Ectodermal cell (in vitro differentiated cells): ENCODE data around the gene DLGAP5.

Source experiments
- H3K27ac ChIP-seq: 2 replicates; pipeline ENCODE4 v1.7.0; 2013; ENCODE audit warnings: mild to moderate bottlenecking, low read depth, low read length; ENCODE audit not compliant: insufficient read depth, poor library complexity, severe bottlenecking
- H3K27me3 ChIP-seq: 2 replicates; pipeline ENCODE4 v1.7.0; 2013; ENCODE audit warnings: mild to moderate bottlenecking, low read length; ENCODE audit not compliant: insufficient read depth, control insufficient read depth, poor library complexity, severe bottlenecking
- H3K36me3 ChIP-seq: one replicate; pipeline ENCODE4 v1.7.0; 2013; ENCODE audit warnings: low read length; ENCODE audit not compliant: control insufficient read depth, insufficient read depth
- H3K4me1 ChIP-seq: one replicate; pipeline ENCODE4 v1.7.0; 2013; ENCODE audit warnings: low read length; ENCODE audit not compliant: control insufficient read depth, insufficient read depth
- H3K4me3 ChIP-seq: 2 replicates; pipeline ENCODE4 v1.7.0; 2013; ENCODE audit warnings: low read depth, low read length, control low read depth; ENCODE audit not compliant: insufficient read depth
- H3K9me3 ChIP-seq: 2 replicates; pipeline ENCODE4 v1.7.0; 2013; ENCODE audit warnings: mild to moderate bottlenecking, low read length, moderate library complexity; ENCODE audit not compliant: control insufficient read depth
- WGBS, 2 experiments: methylation state at CpG; one replicate each; pipeline ENCODE4 v1.1.7; 2013; ENCODE audit warnings: missing lambda C conversion rate in 2 of 2; 5-methylcytosine and 5-hydroxymethylcytosine counted together

DLGAP5 gene

DNA sequence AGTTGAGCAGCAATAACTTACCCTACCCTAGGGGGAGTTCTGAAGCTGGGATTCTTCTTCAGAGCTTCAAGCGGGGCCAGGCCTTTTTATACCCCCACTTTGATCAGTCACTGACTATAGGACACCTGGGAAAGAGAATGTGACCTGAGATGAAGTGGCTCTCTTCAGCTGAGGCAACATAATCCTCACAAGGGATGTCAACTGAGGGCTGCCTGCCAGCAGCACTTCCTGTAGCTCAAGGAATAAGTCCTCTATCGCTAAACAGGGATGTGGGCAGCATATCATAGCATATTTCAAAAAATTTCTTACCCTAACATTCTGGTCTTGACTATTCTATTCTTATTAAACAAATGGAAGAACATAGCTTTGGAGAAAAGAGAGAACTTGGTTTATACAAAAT is 45.0 kb downstream of the DLGAP5 start:
- H3K4me3 ChIP-seq: no peak overlapping the region
- no peaks in the 10 kb centered on the region for H3K9me3 ChIP-seq
- no peaks in the 10 kb centered on the region for H3K4me1 ChIP-seq
- H3K36me3 ChIP-seq: peaks cover 31% of the 10 kb centered on the region
- 97 to 100% methylated on average over 2 of the region's 2 CpGs for WGBS, 2 experiments
- H3K27ac ChIP-seq: no peak overlapping the region
- no peaks in the 10 kb centered on the region for H3K27me3 ChIP-seq

GRCh38 chr14:55142466-55142865 is 48.9 kb downstream of the DLGAP5 start:
- Histone ChIP-seq H3K27ac (no peak overlapping the region), H3K9me3 (no peaks in the 10 kb centered on the region), H3K27me3 (no peaks in the 10 kb centered on the region), H3K36me3 (peaks cover 14% of the 10 kb centered on the region), H3K4me3 (no peak overlapping the region), H3K4me1 (no peaks in the 10 kb centered on the region)
- WGBS, 2 experiments: 91 to 100% methylated on average over 1 of the region's 2 CpGs

DNA sequence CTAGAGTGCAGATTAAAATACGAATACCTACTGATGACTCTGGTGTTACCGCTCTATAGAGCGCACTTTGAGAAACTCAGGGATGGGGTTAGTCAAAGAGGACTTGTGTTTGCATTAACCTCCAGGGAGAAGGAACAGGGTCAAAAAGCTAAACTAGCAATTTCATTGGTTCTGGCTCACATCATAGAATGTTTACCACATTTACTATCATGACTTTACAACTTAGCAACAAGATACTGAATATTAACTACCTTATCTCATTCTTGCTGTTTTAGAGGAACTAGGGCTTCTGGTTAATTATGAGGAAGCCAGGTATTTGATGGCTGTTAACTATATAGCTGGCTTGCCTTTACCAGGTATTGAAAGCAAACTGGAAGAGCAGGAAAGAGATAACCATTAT is 49.6 kb downstream of the DLGAP5 start:
- 98% methylated on average over 3 of the region's 3 CpGs for WGBS, 2 experiments
- H3K27ac ChIP-seq: no peak overlapping the region
- H3K4me1 ChIP-seq: no peaks in the 10 kb centered on the region
- peaks cover 10% of the 10 kb centered on the region for H3K36me3 ChIP-seq
- H3K9me3 ChIP-seq: no peaks in the 10 kb centered on the region
- H3K27me3 ChIP-seq: no peaks in the 10 kb centered on the region
- no peak overlapping the region for H3K4me3 ChIP-seq

DNA sequence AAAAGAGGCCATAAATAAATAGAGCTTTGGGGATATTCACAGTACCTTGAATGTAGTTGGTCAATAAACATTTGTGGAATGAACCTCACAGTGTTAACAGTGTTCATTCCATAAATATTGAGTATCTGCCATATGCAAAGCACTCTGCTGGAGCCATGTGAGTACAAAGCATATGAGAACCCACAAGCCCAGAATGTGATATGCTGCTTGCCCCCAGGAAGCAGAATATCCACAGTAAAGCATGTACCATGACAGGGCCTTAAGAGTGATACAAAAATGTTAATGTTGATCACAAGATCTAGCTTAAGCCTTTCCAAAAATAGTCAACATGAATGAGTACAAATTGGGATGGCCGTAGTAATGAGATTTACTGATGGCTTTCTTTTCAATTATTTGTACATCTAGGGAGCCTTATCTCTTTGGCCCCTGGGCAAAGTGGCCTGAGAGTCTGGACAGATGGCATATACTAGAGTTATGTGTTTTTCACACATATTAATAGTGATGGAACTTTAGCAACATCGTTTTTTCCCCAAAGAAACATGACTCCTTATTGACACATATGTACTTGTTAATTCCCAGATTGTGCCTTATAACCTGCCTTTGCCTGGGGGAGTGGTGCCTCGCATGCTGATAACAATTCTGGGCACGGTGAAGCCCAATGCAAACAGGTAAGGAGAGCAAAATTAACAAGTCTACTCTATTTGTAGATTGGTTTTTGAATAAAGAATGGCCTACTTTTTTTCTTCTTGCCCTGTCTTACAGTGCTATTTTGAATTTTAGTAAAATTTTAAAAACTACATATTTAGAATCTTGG is 51.5 kb downstream of the DLGAP5 start:
- Histone ChIP-seq H3K9me3 (no peaks in the 10 kb centered on the region), H3K27ac (no peak overlapping the region), H3K4me1 (no peaks in the 10 kb centered on the region), H3K36me3 (peaks cover 7% of the 10 kb centered on the region), H3K27me3 (no peaks in the 10 kb centered on the region), H3K4me3 (no peak overlapping the region)
- WGBS, 2 experiments: 93 to 96% methylated on average over 4 of the region's 4 CpGs

GRCh38 chr14:55139141-55139540 is 52.2 kb downstream of the DLGAP5 start:
- H3K36me3 ChIP-seq: no peaks in the 10 kb centered on the region

GRCh38 chr14:55138091-55138490 is 53.3 kb downstream of the DLGAP5 start:
- Histone ChIP-seq H3K4me1 (no peaks in the 10 kb centered on the region), H3K4me3 (no peak overlapping the region), H3K9me3 (no peaks in the 10 kb centered on the region), H3K36me3 (no peaks in the 10 kb centered on the region), H3K27me3 (no peaks in the 10 kb centered on the region), H3K27ac (no peak overlapping the region)
- WGBS, 2 experiments: 87 to 88% methylated on average over 7 of the region's 7 CpGs

More at GRCh38 chr14:55139141-55139540, 52.2 kb downstream of the DLGAP5 start:
- Histone ChIP-seq H3K9me3 (no peaks in the 10 kb centered on the region), H3K27ac (no peak overlapping the region), H3K27me3 (no peaks in the 10 kb centered on the region), H3K4me1 (no peaks in the 10 kb centered on the region), H3K4me3 (no peak overlapping the region)

GRCh38 chr14:55136885-55137786 is 54.2 kb downstream of the DLGAP5 start:
- no peak overlapping the region for H3K4me3 ChIP-seq
- WGBS, 2 experiments: 92 to 94% methylated on average over 12 of the region's 12 CpGs

GRCh38 chr14:55136241-55136640 is 55.1 kb downstream of the DLGAP5 start:
- WGBS, 2 experiments: 97 to 100% methylated on average over 2 to 3 of the region's 3 CpGs
- H3K36me3 ChIP-seq: no peaks in the 10 kb centered on the region
- H3K4me3 ChIP-seq: no peak overlapping the region
- peaks cover 7% of the 10 kb centered on the region for H3K27me3 ChIP-seq
- H3K9me3 ChIP-seq: no peaks in the 10 kb centered on the region
- H3K4me1 ChIP-seq: no peaks in the 10 kb centered on the region
- H3K27ac ChIP-seq: no peak overlapping the region

More at GRCh38 chr14:55136885-55137786, 54.2 kb downstream of the DLGAP5 start:
- no peaks in the 10 kb centered on the region for H3K4me1 ChIP-seq
- no peaks in the 10 kb centered on the region for H3K36me3 ChIP-seq
- H3K27ac ChIP-seq: no peak overlapping the region
- H3K9me3 ChIP-seq: no peaks in the 10 kb centered on the region
- no peaks in the 10 kb centered on the region for H3K27me3 ChIP-seq

GRCh38 chr14:55133416-55133815 is 58.0 kb downstream of the DLGAP5 start:
- WGBS, 2 experiments: 92% methylated on average over 4 of the region's 4 CpGs
- Histone ChIP-seq H3K36me3 (no peaks in the 10 kb centered on the region), H3K4me3 (no peak overlapping the region), H3K27ac (no peak overlapping the region), H3K27me3 (peaks cover 35% of the 10 kb centered on the region), H3K4me1 (peaks cover 6% of the 10 kb centered on the region), H3K9me3 (no peaks in the 10 kb centered on the region)
